AG09319 (cell line): ENCODE results near the gene PKP4.

Experiments used
- DNase-seq: peaks from one replicate; pipeline ENCODE4 v3.0.0-alpha.2; 2010; ENCODE audit warnings: low read depth; ENCODE audit errors: extremely low read depth
- TF ChIP-seq, protein P1 (sequence below): IDR thresholded peaks from 2 replicates; pipeline ENCODE4 v1.5.1; 2011; ENCODE audit warnings: low read depth, mild to moderate bottlenecking, inconsistent platforms, low read length, moderate library complexity

The PKP4 gene

DNA sequence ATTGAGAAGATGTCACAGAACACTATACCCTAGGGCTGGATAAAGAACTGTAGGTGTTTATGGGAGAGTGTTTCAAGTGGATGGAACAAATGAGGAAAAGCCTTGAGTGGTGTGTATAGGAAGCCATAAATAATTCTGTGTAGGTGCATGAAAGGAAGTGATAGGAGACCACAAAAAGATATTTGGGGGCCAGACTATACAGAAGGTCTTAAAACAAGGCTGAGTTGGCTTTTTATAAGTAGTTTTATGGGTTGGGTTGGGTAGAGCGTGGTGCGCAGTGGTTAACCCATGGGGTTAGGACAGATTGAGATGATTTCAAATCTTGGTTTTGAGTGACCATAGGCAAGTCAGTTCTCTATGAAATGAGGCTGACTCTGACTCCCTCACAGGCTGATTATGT lies 110.5 kb downstream of the PKP4 start:
- DNase-seq, result no peak
- TF ChIP-seq, protein P1, sequence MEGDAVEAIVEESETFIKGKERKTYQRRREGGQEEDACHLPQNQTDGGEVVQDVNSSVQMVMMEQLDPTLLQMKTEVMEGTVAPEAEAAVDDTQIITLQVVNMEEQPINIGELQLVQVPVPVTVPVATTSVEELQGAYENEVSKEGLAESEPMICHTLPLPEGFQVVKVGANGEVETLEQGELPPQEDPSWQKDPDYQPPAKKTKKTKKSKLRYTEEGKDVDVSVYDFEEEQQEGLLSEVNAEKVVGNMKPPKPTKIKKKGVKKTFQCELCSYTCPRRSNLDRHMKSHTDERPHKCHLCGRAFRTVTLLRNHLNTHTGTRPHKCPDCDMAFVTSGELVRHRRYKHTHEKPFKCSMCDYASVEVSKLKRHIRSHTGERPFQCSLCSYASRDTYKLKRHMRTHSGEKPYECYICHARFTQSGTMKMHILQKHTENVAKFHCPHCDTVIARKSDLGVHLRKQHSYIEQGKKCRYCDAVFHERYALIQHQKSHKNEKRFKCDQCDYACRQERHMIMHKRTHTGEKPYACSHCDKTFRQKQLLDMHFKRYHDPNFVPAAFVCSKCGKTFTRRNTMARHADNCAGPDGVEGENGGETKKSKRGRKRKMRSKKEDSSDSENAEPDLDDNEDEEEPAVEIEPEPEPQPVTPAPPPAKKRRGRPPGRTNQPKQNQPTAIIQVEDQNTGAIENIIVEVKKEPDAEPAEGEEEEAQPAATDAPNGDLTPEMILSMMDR, result no peak

DNA sequence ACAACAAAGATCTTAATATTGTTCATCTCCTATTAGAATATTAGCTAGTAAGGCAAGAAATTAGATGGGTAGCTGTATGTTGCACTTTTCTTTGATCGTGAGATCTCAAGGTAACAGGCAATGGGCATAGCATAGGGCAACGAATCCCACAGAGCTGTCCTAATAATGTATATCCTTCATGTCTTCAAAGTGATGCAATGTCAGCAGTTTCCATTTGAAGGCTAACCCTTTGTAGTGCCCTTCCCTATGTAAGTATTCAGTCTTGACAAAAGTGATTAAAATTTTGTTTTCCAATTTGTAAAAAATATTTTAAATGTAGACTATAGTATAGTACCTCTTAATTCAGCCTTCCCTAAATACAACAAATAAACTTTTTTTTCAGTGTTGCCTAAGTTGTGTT lies 112.5 kb downstream of the PKP4 start:
- TF ChIP-seq, protein P1, result no peak
- no peak for DNase-seq

GRCh38 chr2:158570869-158571268 lies 114.1 kb downstream of the PKP4 start:
- no peak for DNase-seq
- TF ChIP-seq, protein P1, result no peak

- TF ChIP-seq, protein P1, result no peak
- DNase-seq, result no peak
Measured at GRCh38 chr2:158573739-158574138, 117.0 kb downstream of the PKP4 start.

DNA sequence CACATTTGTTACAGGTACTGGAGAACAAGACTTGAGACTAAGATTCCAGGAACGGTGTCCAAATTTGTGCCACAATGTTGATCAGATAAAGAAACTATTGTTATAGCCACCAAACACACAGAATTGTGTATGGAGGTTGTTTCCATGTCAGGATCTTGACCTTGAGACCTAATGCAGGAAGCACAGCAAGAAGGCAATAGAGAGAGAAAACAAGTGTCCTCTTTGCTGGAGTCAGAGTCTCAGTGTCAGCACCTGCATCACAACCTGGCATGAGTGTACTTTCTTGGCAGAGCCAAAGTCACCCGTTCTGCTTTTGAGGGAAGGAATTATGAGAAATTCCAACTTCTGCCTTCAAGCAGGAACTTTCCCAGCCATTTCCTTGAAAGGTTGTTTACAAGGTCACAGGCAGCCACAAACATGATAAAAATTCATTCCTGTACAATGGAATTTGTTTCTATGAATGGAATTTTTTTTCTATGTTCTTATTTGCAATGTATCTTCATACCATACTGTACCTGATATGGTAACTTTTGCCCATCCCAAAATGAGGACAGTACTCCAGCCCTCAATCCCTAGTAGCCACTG lies 118.4 kb downstream of the PKP4 start:
- TF ChIP-seq, protein P1, result no peak
- DNase-seq, result no peak

- DNase-seq, result no peak
- TF ChIP-seq, protein P1, result no peak
Measured at GRCh38 chr2:158577141-158577540, 120.4 kb downstream of the PKP4 start.

DNA sequence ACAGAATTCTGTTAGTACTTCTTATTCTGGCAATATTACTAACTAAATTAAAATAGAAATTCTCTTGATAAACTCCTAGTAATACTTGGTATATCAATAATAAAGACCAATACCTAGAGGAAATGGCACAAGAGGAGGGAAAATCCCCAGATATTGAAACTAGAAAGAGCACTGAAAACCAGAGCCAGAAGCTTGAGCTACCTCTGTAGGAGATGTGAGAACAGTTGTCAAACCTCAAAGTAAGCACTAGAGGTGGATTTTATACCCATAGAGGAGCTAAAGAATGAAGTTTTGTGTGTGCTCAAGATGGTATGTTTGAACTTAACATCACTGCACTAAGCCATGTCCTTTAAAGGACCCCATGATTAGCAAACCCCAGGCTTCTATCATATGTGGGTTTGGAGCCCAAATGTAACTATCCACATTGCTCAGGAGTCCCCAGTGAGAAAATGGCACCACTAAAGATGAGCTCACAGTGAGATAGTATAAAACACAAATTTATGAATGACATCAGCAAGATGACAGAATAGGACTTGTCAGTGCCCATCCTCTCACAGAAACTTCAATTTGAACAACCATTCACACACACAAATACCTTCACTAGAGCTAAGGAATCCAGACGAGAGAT lies 122.1 kb downstream of the PKP4 start:
- TF ChIP-seq, protein P1, result no peak

More for the DNA sequence above, 122.1 kb downstream of the PKP4 start:
- DNase-seq, result no peak
